ENCODE results near the gene PNCK.

DNA sequence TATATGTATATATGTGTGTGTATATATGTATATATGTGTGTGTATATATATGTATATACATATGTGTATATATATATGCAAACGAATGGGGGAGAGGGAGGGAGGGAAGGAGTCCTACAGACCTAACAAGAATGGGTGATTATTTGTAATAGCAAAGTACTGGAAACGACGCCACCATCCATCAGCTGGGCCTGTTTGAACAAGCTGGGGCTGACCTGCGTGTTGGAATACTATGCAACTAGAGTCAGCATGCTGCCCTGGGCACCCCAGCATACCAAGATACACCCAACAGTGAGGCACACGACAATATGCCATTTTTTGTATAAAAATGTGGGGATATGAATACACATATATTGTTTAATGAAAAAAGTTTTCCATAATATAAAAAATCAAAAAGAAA lies 53.0 kb downstream of the PNCK start:
- TF ChIP-seq, protein P1, sequence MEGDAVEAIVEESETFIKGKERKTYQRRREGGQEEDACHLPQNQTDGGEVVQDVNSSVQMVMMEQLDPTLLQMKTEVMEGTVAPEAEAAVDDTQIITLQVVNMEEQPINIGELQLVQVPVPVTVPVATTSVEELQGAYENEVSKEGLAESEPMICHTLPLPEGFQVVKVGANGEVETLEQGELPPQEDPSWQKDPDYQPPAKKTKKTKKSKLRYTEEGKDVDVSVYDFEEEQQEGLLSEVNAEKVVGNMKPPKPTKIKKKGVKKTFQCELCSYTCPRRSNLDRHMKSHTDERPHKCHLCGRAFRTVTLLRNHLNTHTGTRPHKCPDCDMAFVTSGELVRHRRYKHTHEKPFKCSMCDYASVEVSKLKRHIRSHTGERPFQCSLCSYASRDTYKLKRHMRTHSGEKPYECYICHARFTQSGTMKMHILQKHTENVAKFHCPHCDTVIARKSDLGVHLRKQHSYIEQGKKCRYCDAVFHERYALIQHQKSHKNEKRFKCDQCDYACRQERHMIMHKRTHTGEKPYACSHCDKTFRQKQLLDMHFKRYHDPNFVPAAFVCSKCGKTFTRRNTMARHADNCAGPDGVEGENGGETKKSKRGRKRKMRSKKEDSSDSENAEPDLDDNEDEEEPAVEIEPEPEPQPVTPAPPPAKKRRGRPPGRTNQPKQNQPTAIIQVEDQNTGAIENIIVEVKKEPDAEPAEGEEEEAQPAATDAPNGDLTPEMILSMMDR (IDR thresholded peaks at IDR 0.05), result no peak
- TF ChIP-seq POLR2A (IDR thresholded peaks at IDR 0.05), result no peak

Measured in breast epithelium (tissue), 3 donors.